GM21360 (cell line): Measurements from ENCODE around the gene ABCC5.

ENCODE experiments used
- ATAC-seq: cut with Tn5 transposase; IDR thresholded peaks from one replicate; pipeline ENCODE4 v1.9.1; 2021; ENCODE audit warnings: mild to moderate bottlenecking, moderate library complexity; ENCODE audit not compliant: unreplicated experiment

Gene ABCC5

DNA sequence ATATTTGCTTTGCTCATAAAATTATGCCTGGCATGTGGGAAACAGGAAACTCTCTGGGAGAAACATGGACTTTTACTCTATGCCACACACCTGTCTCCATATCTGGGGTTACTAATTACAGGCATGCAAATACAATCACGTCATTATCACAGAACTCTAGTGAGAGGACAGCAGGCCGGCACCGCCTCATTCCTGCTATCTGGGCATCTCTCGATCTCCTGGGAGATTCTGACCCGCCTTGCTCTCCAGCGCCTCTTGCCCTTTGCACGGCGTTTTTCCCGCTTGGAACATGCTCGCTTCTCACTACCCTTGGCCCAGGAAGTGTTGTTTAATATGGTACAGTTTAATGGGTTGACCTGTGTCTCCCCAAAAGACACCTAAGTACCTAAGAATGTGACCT is 87.6 kb downstream of the ABCC5 start:
- no peak for ATAC-seq

GRCh38 chr3:183927059-183927458 is 90.6 kb downstream of the ABCC5 start:
- no peak for ATAC-seq

GRCh38 chr3:183924956-183925355 is 92.7 kb downstream of the ABCC5 start:
- ATAC-seq: no peak

DNA sequence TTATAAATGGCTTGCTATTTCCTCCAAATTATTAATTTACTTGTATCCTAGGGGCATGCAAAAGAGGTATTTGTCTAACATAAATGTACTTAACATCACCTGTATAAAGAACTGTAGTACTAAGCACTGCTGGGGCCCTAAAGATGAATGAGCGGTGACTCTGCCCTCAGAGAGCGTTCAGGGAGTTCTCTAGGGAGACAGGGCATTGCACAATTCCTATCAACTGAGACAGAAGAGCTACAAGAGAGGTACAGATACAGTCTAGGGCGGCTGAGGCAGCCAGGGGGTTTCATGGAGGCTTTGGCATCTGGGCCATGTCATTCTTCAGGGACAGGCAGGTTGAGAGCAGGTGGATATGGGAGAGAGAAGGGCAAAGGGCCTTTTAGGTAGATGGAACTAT is 93.1 kb downstream of the ABCC5 start:
- no peak for ATAC-seq

- ATAC-seq: no peak
These were observed 95.3 kb downstream of the ABCC5 start for GRCh38 chr3:183922421-183922820.

DNA sequence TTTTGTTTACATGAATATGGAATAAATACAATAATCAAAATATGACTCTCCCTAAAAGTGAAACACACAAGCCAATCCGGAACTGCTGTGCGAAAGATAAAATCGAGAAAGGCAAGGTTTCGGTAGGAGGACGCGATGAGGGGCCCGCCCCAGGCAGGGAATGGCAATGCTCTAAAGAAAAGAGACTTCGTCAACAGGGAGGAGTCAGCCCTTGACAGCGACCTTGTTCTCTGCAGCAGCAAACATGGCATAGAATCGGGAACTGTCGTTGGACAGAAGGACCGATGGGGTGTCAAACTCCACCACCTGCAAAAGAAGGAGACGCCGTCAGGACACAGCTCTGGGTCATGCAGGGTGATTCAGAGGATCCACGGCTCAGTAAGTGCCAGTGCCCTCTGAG is 96.6 kb downstream of the ABCC5 start:
- no peak for ATAC-seq

- no peak for ATAC-seq
These were observed 97.3 kb downstream of the ABCC5 start for GRCh38 chr3:183920416-183920815.

DNA sequence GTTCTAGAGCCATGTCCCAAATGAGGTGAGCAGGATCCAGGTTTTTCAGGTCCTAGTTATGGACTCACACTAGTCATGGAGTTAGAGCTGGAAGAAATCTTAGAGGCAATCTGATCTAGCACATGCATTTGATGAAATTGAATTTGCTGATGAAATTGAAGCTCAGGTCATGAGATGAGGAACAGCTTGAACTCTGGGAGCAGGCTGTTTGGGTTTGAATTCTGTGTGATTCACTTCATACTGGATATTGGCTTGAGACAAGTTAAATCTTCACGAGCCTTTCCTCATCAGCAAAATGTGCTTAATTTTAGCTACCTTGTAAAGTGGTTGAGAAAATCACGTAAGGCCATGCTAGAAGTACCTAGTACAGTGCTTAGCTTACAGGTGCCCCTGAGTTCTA is 99.5 kb downstream of the ABCC5 start:
- no peak for ATAC-seq

GRCh38 chr3:183917776-183918175 is 99.9 kb downstream of the ABCC5 start:
- ATAC-seq: no peak

- ATAC-seq: no peak
These were observed 102.8 kb downstream of the ABCC5 start for GRCh38 chr3:183914856-183915255.

GRCh38 chr3:183913580-183913920 is 104.1 kb downstream of the ABCC5 start:
- no peak for ATAC-seq

- no peak for ATAC-seq
These were observed 104.6 kb downstream of the ABCC5 start for GRCh38 chr3:183912895-183913579.

- ATAC-seq: no peak
These were observed 105.7 kb downstream of the ABCC5 start for GRCh38 chr3:183911763-183912506.

- no peak for ATAC-seq
These were observed 106.6 kb downstream of the ABCC5 start for GRCh38 chr3:183911087-183911486.

GRCh38 chr3:183909030-183909600 is 108.6 kb downstream of the ABCC5 start:
- ATAC-seq: no peak

GRCh38 chr3:183907911-183908331 is 109.8 kb downstream of the ABCC5 start:
- ATAC-seq: no peak

- ATAC-seq: no peak
These were observed 110.5 kb downstream of the ABCC5 start for GRCh38 chr3:183907176-183907575.

GRCh38 chr3:183906234-183906921 is 111.3 kb downstream of the ABCC5 start:
- ATAC-seq: no peak

- no peak for ATAC-seq
These were observed 112.6 kb downstream of the ABCC5 start for GRCh38 chr3:183904833-183905780.

GRCh38 chr3:183898028-183898431 is 119.7 kb downstream of the ABCC5 start:
- ATAC-seq: no peak

DNA sequence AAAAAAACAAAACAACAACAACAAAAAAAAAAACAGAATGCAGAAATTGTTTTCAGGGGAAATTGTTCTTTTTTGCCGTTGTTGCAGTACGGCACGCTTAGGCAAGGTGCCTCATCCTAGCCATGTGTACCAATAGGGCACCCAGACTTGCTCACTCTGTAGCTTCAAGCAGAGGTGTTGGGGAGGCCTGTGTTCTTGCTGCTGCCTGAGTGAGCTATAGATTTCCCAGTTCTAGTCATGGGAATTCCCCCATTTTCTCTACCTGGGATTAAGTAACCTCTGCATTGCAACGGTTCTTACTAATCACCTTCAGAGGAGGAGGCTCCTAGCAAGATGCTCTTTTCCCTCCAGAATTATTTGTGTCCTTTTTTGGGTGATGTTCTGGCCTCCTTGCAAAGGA is 120.1 kb downstream of the ABCC5 start:
- ATAC-seq: no peak
